ENCODE results near the gene SGTA. TPM values are rescaled to one million over a fixed set of nuclear protein-coding genes. Genes with fewer than 3 reads are reported as not detected.

The SGTA gene
- 10 to 100 TPM; 73.9 to 81.5 TPM for total RNA-seq
- polyA plus RNA-seq (2013, experiment 1 of 2), result 78.7 TPM
- 71.5 TPM for polyA plus RNA-seq (2013, experiment 2 of 2)
- long read RNA-seq, experiment 1, transcript SGTA-201 (12 exons, 2,330 nt), result major isoform, 10 of 44 reads
- long read RNA-seq, experiment 1, partial matches to known transcripts, result 15 of 44 reads
- long read RNA-seq, experiment 1, other reads (novel, unspliced or antisense), result 19 of 44 reads
- long read RNA-seq, experiment 2, transcript SGTA-201 (12 exons, 2,330 nt), result major isoform, 212 of 250 reads
- long read RNA-seq, experiment 2, partial matches to known transcripts, result 15 of 250 reads
- long read RNA-seq, experiment 2, other reads (novel, unspliced or antisense), result 23 of 250 reads
- long read RNA-seq, experiment 3, transcript SGTA-201 (12 exons, 2,330 nt), result major isoform, 692 of 810 reads
- long read RNA-seq, experiment 3, partial matches to known transcripts, result 36 of 810 reads
- long read RNA-seq, experiment 3, other reads (novel, unspliced or antisense), result 82 of 810 reads
- long read RNA-seq, experiment 4, transcript SGTA-201 (12 exons, 2,330 nt), result major isoform, 42 of 54 reads
- long read RNA-seq, experiment 4, partial matches to known transcripts, result 2 of 54 reads
- long read RNA-seq, experiment 4, other reads (novel, unspliced or antisense), result 9 of 54 reads

- H3K36me3 ChIP-seq (ENCODE audit: control insufficient read depth, insufficient read depth, low read length), result peaks cover 19% of the 10 kb centered on the region
- peaks cover 14% of the 10 kb centered on the region for H3K4me1 Mint-ChIP-seq
- peak; percentile 65 for TF ChIP-seq CTCF (conservative IDR thresholded peaks at IDR 0.05)
- 2 to 3% methylated on average over 25 to 68 of the region's 68 CpGs for WGBS, 2 experiments (ENCODE audit: insufficient coverage in 1 of 2, insufficient read length in 1 of 2)
- peaks cover 4% of the 10 kb centered on the region for H3K9me3 Mint-ChIP-seq
- no peaks in the 10 kb centered on the region for H3K27me3 ChIP-seq (ENCODE audit: control insufficient read depth, insufficient read depth, low read length, poor library complexity, severe bottlenecking)
- peak; percentile 99 for DNase-seq
- H3K4me3 ChIP-seq (ENCODE audit: low read length), result peak within 1 kb of the TSS; percentile 81
- peak within 1 kb of the TSS; percentile 90 for H3K27ac Mint-ChIP-seq
- peaks cover 12% of the 10 kb centered on the region for H3K36me3 Mint-ChIP-seq (ENCODE audit: low read depth)
- no peaks in the 10 kb centered on the region for H3K9me3 ChIP-seq (ENCODE audit: control insufficient read depth, low read length)
- peak within 1 kb of the TSS; percentile 92 for H3K9ac ChIP-seq (ENCODE audit: extremely low read depth, low read length, poor library complexity, severe bottlenecking)
- H3K4me3 Mint-ChIP-seq, result peak within 1 kb of the TSS; percentile 88
- H3K4me1 ChIP-seq (ENCODE audit: control insufficient read depth, insufficient read depth, low read length), result no peaks in the 10 kb centered on the region
- peak within 1 kb of the TSS; percentile 86 for H3K27ac ChIP-seq (ENCODE audit: low read depth, low read length)
- no peaks in the 10 kb centered on the region for H3K27me3 Mint-ChIP-seq (ENCODE audit: insufficient read depth)
Measured at GRCh38 chr19:2782936-2783780, at the start of gene SGTA. Gene SGTA, minus strand, starts transcription at chr19:2783273. Its CDS starts 14,205 bp downstream, at chr19:2769068.

GRCh38 chr19:2827840-2828489 lies 44.9 kb upstream of the SGTA start:
- DNase-seq, result no peak
- Histone ChIP-seq H3K9ac (ENCODE audit: extremely low read depth, low read length, poor library complexity, severe bottlenecking) (no peak overlapping the region), H3K4me1 (ENCODE audit: control insufficient read depth, insufficient read depth, low read length) (no peaks in the 10 kb centered on the region), H3K9me3 (ENCODE audit: control insufficient read depth, low read length) (peaks cover 51% of the 10 kb centered on the region), H3K27ac (ENCODE audit: low read depth, low read length) (no peak overlapping the region), H3K27me3 (ENCODE audit: control insufficient read depth, insufficient read depth, low read length, poor library complexity, severe bottlenecking) (no peaks in the 10 kb centered on the region), H3K36me3 (ENCODE audit: control insufficient read depth, insufficient read depth, low read length) (peaks cover 22% of the 10 kb centered on the region), H3K4me3 (ENCODE audit: low read length) (no peak overlapping the region)
- H3K36me3 Mint-ChIP-seq (ENCODE audit: low read depth), result peaks cover 85% of the 10 kb centered on the region
- no peak overlapping the region for H3K27ac Mint-ChIP-seq
- peaks cover 62% of the 10 kb centered on the region for H3K9me3 Mint-ChIP-seq
- no peaks in the 10 kb centered on the region for H3K4me1 Mint-ChIP-seq
- 95 to 96% methylated on average over 13 of the region's 13 CpGs for WGBS, 2 experiments (ENCODE audit: insufficient coverage in 1 of 2, insufficient read length in 1 of 2)
- no peak for TF ChIP-seq CTCF (conservative IDR thresholded peaks at IDR 0.05)
- H3K27me3 Mint-ChIP-seq (ENCODE audit: insufficient read depth), result no peaks in the 10 kb centered on the region
- H3K4me3 Mint-ChIP-seq, result no peak overlapping the region

- 93 to 100% methylated on average over 1 to 2 of the region's 2 CpGs for WGBS, 2 experiments (ENCODE audit: insufficient coverage in 1 of 2, insufficient read length in 1 of 2)
Measured at GRCh38 chr19:2827022-2827421, 43.9 kb upstream of the SGTA start.

More at GRCh38 chr19:2827022-2827421, 43.9 kb upstream of the SGTA start:
- peaks cover 77% of the 10 kb centered on the region for H3K36me3 Mint-ChIP-seq (ENCODE audit: low read depth)
- H3K27me3 Mint-ChIP-seq (ENCODE audit: insufficient read depth), result no peaks in the 10 kb centered on the region
- peaks cover 53% of the 10 kb centered on the region for H3K9me3 Mint-ChIP-seq
- Histone ChIP-seq H3K27me3 (ENCODE audit: control insufficient read depth, insufficient read depth, low read length, poor library complexity, severe bottlenecking) (no peaks in the 10 kb centered on the region), H3K9me3 (ENCODE audit: control insufficient read depth, low read length) (peaks cover 41% of the 10 kb centered on the region), H3K36me3 (ENCODE audit: control insufficient read depth, insufficient read depth, low read length) (peaks cover 13% of the 10 kb centered on the region), H3K4me1 (ENCODE audit: control insufficient read depth, insufficient read depth, low read length) (no peaks in the 10 kb centered on the region), H3K4me3 (ENCODE audit: low read length) (no peak overlapping the region), H3K27ac (ENCODE audit: low read depth, low read length) (no peak overlapping the region), H3K9ac (ENCODE audit: extremely low read depth, low read length, poor library complexity, severe bottlenecking) (no peak overlapping the region)
- H3K4me1 Mint-ChIP-seq, result no peaks in the 10 kb centered on the region
- no peak overlapping the region for H3K27ac Mint-ChIP-seq
- TF ChIP-seq CTCF (conservative IDR thresholded peaks at IDR 0.05), result no peak
- H3K4me3 Mint-ChIP-seq, result no peak overlapping the region
- DNase-seq, result no peak
